GM12873 (cell line): ENCODE results near the gene ITGAX.

ENCODE experiments used
- TF ChIP-seq, protein P1 (sequence below): IDR thresholded peaks from 2 replicates; pipeline ENCODE4 v1.5.1; 2012; ENCODE audit warnings: low read depth, mild to moderate bottlenecking, moderate library complexity, low read length, control low read depth; ENCODE audit not compliant: insufficient read depth; ENCODE audit errors: missing control alignments

ITGAX gene

DNA sequence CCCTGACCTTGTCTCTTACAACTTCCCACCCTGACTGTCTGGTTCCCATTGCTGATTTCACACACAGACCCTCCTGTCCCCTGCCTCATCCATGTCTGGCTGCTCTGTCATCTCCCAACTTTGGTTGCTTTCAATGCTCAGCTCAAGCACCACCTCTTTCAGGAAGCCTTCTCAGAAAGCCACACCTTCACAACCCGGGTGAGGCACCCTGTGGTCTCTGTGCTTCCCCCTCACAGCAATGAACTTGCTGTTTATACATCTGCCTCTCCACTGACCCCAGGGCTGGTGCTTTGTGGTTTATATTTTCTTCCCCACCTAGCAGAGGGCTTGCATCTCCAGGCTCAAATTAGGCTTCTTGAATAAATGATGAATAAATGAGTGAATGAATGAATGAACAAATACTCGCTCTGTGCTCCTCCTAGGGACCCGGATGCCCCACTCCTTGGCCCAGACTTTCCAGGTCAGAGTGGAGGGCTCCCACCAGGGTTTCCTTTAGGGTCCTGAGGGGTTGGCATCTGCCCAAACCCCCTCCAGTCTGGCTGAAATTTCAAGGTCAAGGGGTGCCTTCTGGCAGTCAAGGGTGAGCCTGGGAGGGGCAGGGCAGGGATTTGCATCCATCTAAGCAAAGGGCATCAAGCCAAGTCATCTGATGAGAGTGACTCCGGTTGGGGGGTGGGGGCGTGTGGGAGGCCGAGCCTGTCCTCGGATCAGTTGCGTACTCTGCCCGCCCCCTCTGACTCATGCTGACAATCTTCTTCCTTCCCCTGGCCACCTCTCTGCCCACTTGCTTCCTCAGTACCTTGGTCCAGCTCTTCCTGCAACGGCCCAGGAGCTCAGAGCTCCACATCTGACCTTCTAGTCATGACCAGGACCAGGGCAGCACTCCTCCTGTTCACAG, at the start of gene ITGAX:
ITGAX (plus strand) TSS at position 783 of the 898 bp plus-strand sequence; CDS start at position 862, 79 bp downstream.
- TF ChIP-seq, protein P1, sequence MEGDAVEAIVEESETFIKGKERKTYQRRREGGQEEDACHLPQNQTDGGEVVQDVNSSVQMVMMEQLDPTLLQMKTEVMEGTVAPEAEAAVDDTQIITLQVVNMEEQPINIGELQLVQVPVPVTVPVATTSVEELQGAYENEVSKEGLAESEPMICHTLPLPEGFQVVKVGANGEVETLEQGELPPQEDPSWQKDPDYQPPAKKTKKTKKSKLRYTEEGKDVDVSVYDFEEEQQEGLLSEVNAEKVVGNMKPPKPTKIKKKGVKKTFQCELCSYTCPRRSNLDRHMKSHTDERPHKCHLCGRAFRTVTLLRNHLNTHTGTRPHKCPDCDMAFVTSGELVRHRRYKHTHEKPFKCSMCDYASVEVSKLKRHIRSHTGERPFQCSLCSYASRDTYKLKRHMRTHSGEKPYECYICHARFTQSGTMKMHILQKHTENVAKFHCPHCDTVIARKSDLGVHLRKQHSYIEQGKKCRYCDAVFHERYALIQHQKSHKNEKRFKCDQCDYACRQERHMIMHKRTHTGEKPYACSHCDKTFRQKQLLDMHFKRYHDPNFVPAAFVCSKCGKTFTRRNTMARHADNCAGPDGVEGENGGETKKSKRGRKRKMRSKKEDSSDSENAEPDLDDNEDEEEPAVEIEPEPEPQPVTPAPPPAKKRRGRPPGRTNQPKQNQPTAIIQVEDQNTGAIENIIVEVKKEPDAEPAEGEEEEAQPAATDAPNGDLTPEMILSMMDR = no peak

DNA sequence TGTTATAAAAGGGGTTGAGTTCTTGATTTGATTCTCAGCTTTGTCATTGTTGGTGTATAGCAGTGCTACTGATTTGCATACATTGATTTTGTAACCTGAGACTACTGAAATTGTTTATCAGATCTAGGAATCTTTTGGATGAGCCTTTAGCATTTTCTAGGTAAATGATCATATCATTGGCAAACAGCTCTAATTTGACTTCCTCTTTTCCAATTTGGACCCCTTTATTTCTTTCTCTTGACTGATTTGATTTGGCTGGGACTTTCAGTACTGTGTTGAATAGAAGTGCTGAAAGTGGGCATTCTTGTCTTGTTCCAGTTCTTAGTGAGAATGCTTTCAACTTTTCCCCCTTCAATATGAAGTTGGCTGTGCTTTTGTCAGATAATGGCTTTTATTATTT, 49.8 kb upstream of the ITGAX start:
- TF ChIP-seq, protein P1 = no peak

DNA sequence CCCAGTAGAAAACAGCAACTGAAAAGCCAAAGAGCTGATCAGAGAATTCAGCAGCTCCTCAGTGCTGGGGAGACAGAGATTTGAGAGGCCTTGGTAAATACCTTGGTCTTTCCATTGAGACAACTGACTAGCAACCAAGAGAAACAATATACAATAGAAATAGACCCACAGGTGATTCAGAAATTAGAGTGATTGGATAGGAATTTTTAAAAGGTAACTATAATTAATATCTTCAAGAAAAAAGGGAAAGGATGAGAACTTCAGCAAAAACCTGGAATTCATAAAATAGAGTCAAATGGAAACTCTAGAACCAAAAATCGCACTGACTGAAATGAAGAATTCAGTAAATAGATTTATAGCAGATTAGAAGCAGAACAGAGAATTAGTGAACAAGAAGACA, 32.5 kb upstream of the ITGAX start:
- TF ChIP-seq, protein P1 = no peak

DNA sequence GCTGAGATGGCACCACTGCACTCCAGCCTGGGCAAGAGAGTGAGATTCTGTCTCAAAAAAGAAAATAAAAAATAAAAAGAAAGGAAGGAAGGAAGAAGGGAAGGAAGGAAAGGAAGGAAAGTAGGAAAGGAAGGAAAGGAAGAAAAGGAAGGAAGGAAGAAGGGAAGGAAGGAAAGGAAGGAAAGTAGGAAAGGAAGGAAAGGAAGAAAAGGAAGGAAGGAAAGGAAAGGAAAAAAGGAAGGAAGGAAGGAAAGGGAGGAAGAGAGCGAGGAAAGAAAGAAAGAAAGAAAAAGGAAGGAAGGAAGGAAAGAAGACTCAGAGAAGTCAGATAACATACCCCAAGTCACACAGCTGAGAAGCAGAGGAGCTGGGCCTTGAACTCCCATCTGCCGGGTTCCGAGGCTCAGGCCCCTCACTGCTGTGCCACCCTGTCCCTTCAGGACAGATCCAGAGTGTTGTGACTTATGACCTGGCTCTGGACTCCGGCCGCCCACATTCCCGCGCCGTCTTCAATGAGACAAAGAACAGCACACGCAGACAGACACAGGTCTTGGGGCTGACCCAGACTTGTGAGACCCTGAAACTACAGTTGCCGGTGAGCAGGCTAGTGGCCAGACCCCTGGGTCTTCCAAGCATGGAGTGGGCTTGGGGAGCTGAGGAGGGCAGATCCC, 30.9 kb upstream of the ITGAX start:
- TF ChIP-seq, protein P1 = no peak

DNA sequence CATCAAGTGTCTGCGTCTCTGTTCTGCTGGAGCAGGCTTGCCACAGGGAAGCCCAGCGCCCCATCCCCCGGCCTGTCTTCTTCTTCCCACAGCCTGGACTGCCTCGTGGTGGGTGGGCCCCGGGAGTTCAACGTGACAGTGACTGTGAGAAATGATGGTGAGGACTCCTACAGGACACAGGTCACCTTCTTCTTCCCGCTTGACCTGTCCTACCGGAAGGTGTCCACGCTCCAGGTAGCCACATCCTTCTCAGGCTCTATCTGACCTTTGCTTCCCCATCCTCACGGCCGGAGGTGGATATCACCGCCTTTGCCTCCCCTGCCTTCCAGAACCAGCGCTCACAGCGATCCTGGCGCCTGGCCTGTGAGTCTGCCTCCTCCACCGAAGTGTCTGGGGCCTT, 29.8 kb upstream of the ITGAX start:
- TF ChIP-seq, protein P1 = no peak

DNA sequence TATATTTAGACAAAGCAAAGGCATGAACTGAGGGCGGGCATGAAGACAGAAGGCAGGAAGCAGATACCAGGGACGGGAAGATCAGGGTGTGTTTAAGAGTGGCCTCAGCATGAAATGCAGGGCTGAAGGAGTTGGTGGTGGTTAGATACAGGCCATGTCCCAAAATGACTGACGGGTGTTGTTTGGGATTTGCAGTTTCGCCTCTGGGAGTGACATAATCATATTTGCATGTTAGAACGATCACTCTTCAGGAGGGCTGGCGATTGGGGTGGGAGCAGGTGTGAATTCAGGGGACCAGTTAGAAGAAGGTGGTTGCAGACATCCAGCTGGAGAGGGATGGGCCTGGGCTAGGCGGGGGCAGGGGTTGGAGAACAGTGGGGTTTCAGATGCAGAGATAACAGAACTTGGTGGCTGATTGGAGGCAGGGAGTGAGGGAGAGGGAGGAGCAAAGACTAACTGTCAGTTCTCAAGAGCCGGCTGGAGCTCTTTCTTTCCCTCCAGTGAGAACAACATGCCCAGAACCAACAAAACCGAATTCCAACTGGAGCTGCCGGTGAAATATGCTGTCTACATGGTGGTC, 27.2 kb upstream of the ITGAX start:
- TF ChIP-seq, protein P1 = no peak

DNA sequence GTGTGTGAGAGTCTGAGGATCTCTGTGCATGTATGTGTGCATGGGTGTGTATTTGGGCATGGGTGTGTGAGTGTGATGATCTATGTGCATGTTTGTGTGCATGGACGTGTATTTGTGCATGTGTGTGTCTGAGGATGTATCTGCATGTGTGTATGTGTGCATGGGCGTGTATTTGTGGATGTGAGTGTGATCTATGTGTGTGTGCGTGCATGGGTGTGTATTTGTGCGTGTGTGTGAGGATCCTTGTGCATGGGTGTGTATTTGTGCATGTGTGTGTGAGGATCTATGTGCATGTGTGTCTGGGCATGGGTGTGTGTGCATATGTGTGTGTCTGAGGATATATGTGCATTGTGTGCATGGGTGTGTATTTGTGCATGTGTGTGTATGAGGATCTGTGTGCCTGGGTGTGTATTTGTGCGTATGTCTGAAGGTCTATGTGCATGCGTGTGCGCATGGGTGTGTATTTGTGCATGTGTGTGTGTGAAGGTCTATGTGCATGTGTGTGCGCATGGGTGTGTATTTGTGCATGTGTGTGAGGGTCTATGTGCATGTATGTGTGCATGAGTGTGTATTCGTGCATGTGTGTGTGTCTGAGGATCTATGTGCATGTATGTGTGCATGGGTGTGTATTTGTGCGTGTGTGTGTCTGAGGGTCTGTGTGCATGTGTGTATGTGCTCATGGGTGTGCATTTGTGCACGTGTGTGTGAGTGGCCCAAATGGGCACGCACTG, 26.5 kb upstream of the ITGAX start:
- TF ChIP-seq, protein P1 = no peak
